GM10266 (cell line): Measurements from ENCODE around the gene OSBPL3.

Experiments used
- DNase-seq: peaks from one replicate; pipeline ENCODE4 v3.0.0; 2012; ENCODE audit errors: extremely low spot score
- TF ChIP-seq, protein P1 (sequence below): IDR thresholded peaks from 2 replicates; pipeline ENCODE4 v1.5.1; 2012; ENCODE audit warnings: mild to moderate bottlenecking, low read depth; ENCODE audit not compliant: control insufficient read depth, insufficient read depth; ENCODE audit errors: missing control alignments

The OSBPL3 gene

DNA sequence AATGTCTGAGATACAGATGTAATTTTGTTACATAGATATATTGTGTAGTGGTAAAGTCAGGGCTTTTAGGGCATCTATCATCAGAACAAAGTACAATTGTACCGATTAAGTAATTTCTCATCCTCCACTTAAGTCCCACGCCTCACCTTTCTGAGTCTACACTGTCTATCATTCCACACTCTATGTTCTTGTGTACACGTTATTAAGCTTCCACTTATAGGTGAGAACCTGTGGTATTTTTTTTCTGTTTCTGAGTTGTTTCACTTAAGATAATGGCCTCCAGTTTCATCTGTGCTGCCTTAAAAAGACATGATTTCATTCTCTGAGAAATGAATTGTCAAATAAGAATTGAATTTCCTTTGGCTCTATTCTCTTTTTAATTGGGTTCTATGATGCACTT, 15.5 kb upstream of the OSBPL3 start:
- TF ChIP-seq, protein P1, sequence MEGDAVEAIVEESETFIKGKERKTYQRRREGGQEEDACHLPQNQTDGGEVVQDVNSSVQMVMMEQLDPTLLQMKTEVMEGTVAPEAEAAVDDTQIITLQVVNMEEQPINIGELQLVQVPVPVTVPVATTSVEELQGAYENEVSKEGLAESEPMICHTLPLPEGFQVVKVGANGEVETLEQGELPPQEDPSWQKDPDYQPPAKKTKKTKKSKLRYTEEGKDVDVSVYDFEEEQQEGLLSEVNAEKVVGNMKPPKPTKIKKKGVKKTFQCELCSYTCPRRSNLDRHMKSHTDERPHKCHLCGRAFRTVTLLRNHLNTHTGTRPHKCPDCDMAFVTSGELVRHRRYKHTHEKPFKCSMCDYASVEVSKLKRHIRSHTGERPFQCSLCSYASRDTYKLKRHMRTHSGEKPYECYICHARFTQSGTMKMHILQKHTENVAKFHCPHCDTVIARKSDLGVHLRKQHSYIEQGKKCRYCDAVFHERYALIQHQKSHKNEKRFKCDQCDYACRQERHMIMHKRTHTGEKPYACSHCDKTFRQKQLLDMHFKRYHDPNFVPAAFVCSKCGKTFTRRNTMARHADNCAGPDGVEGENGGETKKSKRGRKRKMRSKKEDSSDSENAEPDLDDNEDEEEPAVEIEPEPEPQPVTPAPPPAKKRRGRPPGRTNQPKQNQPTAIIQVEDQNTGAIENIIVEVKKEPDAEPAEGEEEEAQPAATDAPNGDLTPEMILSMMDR: no peak
- DNase-seq: no peak

GRCh38 chr7:24992314-24992713, 12.3 kb upstream of the OSBPL3 start:
- no peak for DNase-seq
- TF ChIP-seq, protein P1: no peak

GRCh38 chr7:24991353-24991752, 11.4 kb upstream of the OSBPL3 start:
- TF ChIP-seq, protein P1: no peak
- no peak for DNase-seq

DNA sequence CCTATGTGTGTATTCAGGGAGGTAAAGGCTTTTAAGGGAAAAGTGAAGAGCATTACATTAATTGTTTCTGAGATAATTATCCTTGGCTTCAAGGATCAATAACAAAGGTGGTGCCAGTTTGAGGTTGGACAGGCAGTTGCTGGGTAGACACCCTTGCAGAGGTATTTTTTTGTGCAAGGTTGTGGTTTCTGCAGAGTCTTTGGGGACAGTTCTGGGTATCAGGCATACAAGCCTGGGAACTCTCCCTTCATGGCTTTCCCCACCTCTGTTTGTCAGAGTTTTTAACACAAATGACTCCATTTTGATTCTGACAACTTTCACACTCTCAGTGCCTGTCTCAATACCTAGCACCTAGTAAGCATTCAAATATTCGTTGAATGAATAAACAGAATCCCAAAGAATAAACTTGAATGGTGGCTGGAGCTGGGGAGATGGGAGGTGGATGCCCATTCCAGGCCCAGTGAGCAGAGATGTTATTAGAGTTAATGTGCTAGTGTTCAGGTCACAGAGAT, 7.4 kb upstream of the OSBPL3 start:
- TF ChIP-seq, protein P1: no peak
- DNase-seq: no peak

- DNase-seq: no peak
- TF ChIP-seq, protein P1: peak; percentile 22
These were observed 2.9 kb upstream of the OSBPL3 start for GRCh38 chr7:24982917-24983316.

DNA sequence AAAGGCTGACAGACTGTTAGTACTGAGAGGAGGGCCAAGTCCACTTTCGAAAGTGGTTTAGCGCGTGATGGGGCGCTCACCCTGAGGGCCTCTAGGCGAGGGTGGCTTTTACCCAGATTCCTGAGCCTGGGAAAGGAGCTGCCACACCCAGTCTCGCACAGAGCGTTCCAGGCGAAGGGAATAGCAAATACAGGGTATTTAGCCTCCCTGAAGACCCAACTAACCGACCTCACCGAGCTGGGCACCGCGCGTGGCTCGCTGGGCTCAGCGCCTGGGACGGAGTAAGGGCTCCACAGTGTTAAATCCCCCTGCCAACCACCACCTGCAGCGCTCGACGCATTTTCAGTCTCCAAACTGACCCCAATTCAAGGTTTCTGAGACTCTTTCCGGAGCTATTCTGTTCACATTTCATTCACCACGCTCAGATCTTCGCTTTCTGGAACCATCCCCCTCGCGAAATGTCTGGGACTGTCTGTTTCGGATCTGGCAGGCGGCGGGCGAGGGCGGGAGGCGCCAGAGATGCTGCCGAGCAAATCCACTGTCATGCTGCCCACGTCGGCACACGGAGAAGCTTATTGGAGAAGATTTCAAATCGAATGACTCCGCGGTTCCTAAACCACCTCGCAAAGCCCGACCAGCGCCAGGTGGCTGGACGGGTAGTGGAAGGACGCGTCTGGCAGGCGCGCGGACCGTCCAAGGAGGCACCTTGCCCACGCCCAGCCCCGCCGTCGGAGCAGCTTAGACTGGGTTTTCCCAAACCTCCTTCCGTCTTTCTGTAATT, 1.4 kb upstream of the OSBPL3 start:
- DNase-seq: no peak
- TF ChIP-seq, protein P1: peak; percentile 12

GRCh38 chr7:24980534-24981170, 674 bp upstream of the OSBPL3 start:
- peak; percentile 49 for DNase-seq
- TF ChIP-seq, protein P1: no peak
